Testis (tissue), 3 donors: ENCODE data around the gene CDK15. TPM values are rescaled to one million over a fixed set of nuclear protein-coding genes. Genes with fewer than 3 reads are reported as not detected.

Experiments used
- DNase-seq: peaks from one replicate; pipeline ENCODE4 v3.0.0-alpha.2; 2019
- H3K27ac ChIP-seq, 2 donors: fragments of 200-600 bp; sonication (generic); one replicate each; pipeline ENCODE4 v1.5.1; 2019
- H3K27me3 ChIP-seq: fragments of 200-600 bp; sonication (generic); one replicate; pipeline ENCODE4 v1.5.1; 2019
- H3K36me3 ChIP-seq: fragments of 200-600 bp; sonication (generic); one replicate; pipeline ENCODE4 v1.5.1; 2017; ENCODE audit warnings: low read depth; ENCODE audit errors: missing control alignments
- H3K4me1 ChIP-seq: fragments of 200-600 bp; sonication (generic); one replicate; pipeline ENCODE4 v1.5.1; 2019
- H3K4me3 ChIP-seq, 2 donors: fragments of 200-600 bp; sonication (generic); one replicate each; pipeline ENCODE4 v1.5.1; 2017 to 2019
- H3K9me3 ChIP-seq: fragments of 200-600 bp; sonication (generic); one replicate; pipeline ENCODE4 v1.5.1; 2017
- CTCF ChIP-seq, 3 experiments: fragments of 450-650 bp in 2 of 3; fragments of 200-600 bp in 1 of 3; sonication (generic) in 1 of 3; IDR thresholded peaks; one replicate each; pipeline ENCODE4 v1.5.1; 2016 to 2019; ENCODE audit warnings: antibody characterized with exemption in 3 of 3, mild to moderate bottlenecking in 2 of 3, moderate library complexity in 1 of 3
- POLR2A ChIP-seq: fragments of 450-650 bp; IDR thresholded peaks from one replicate; pipeline ENCODE4 v1.6.1; 2017; ENCODE audit warnings: antibody characterized with exemption, mild to moderate bottlenecking, moderate library complexity
- WGBS, 2 donors: methylation state at CpG; one replicate each; pipeline ENCODE4 v1.1.5; 2018; 5-methylcytosine and 5-hydroxymethylcytosine counted together
- intact Hi-C: fragments of 100-400 bp; cut with DNase I; formaldehyde crosslinking; loops from one replicate; pipeline ENCODE4 v1.15.1; 2023; ENCODE audit warnings: low total_unique reads
- polyA plus RNA-seq: library from polyadenylated mRNA; stranded (reverse); fragments of 350-450 nt; fragmentation: Illumina TruSeq; extraction: RNeasy Lipid Tissue Mini Kit (QIAGEN cat#74804); gene quantifications from one replicate; pipeline ENCODE4 v1.2.3, GENCODE V29; 2014; ENCODE audit warnings: low read depth, low replicate concordance; ENCODE audit not compliant: insufficient read depth
- total RNA-seq, 2 donors: library from RNA; depleted of rRNA; stranded (reverse); fragments of >200 nt; gene quantifications; one replicate each; pipeline ENCODE4 v1.2.3, GENCODE V29; 2016

Gene CDK15
- total and polyA plus RNA-seq, 3 donors from 2014 or later: 1.8 to 6.3 (median 5.6) TPM

- TF ChIP-seq CTCF (IDR thresholded peaks at IDR 0.05) (no peak), POLR2A (no peak)
- Histone ChIP-seq H3K27ac (no peak overlapping the region), H3K4me3 (no peak overlapping the region), H3K4me1 (no peaks in the 10 kb centered on the region), H3K27me3 (no peaks in the 10 kb centered on the region), H3K9me3 (no peaks in the 10 kb centered on the region), H3K36me3 (no peaks in the 10 kb centered on the region)
- intact Hi-C loops: no loop called here
- 67% methylated on average over 9 of the region's 9 CpGs for WGBS, 2 donors
- no peak for DNase-seq
Measured at GRCh38 chr2:201813996-201814760, 7.8 kb downstream of the CDK15 start.

- Histone ChIP-seq H3K9me3 (no peaks in the 10 kb centered on the region), H3K27ac (no peak overlapping the region), H3K36me3 (no peaks in the 10 kb centered on the region), H3K27me3 (no peaks in the 10 kb centered on the region), H3K4me1 (no peaks in the 10 kb centered on the region), H3K4me3 (no peak overlapping the region)
- no peak for DNase-seq
- whole genome bisulfite sequencing, 2 donors: 93 to 96% methylated on average over 5 of the region's 5 CpGs
- intact Hi-C loops: no loop called here
- no peak for TF ChIP-seq CTCF (IDR thresholded peaks at IDR 0.05)
- TF ChIP-seq POLR2A: no peak
Measured at GRCh38 chr2:201816657-201817575, 10.6 kb downstream of the CDK15 start.

- H3K36me3 ChIP-seq: no peaks in the 10 kb centered on the region
- H3K27ac ChIP-seq: no peak overlapping the region
- no peaks in the 10 kb centered on the region for H3K27me3 ChIP-seq
- H3K9me3 ChIP-seq: no peaks in the 10 kb centered on the region
- H3K4me3 ChIP-seq: no peak overlapping the region
- TF ChIP-seq POLR2A: no peak
- TF ChIP-seq CTCF (IDR thresholded peaks at IDR 0.05): no peak
- no peak for DNase-seq
- WGBS, 2 donors: 82 to 86% methylated on average over 4 of the region's 4 CpGs
- intact Hi-C loops: no loop called here
- H3K4me1 ChIP-seq: no peaks in the 10 kb centered on the region
Measured at GRCh38 chr2:201820383-201821007, 14.2 kb downstream of the CDK15 start.

- H3K27ac ChIP-seq: no peak overlapping the region
- WGBS, 2 donors: 75 to 90% methylated on average over 5 of the region's 5 CpGs
- H3K9me3 ChIP-seq: no peaks in the 10 kb centered on the region
- no peak overlapping the region for H3K4me3 ChIP-seq
- no peak for DNase-seq
- intact Hi-C loops: no loop called here
- no peaks in the 10 kb centered on the region for H3K36me3 ChIP-seq
- no peaks in the 10 kb centered on the region for H3K4me1 ChIP-seq
- H3K27me3 ChIP-seq: no peaks in the 10 kb centered on the region
- TF ChIP-seq POLR2A (no peak), CTCF (IDR thresholded peaks at IDR 0.05) (no peak)
Measured at GRCh38 chr2:201821080-201821479, 14.7 kb downstream of the CDK15 start.
